Activated naive CD8-positive, alpha-beta T cell (primary cell): Measurements from ENCODE around the gene SYS1.

Source experiments
- H3K27ac Mint-ChIP-seq: one replicate; pipeline ENCODE4 v1.8.0; 2021; ENCODE audit warnings: mixed read lengths
- H3K27me3 Mint-ChIP-seq: one replicate; pipeline ENCODE4 v1.8.0; 2021; ENCODE audit warnings: mixed read lengths
- H3K36me3 Mint-ChIP-seq: one replicate; pipeline ENCODE4 v1.8.0; 2021; ENCODE audit warnings: mixed read lengths
- H3K4me1 Mint-ChIP-seq: one replicate; pipeline ENCODE4 v1.8.0; 2021; ENCODE audit warnings: low read depth, mixed read lengths
- H3K4me3 Mint-ChIP-seq: one replicate; pipeline ENCODE4 v1.8.0; 2021; ENCODE audit warnings: mild to moderate bottlenecking, mixed read lengths
- H3K9me3 Mint-ChIP-seq: one replicate; pipeline ENCODE4 v1.8.0; 2021; ENCODE audit warnings: low read depth, mixed read lengths

The SYS1 gene

GRCh38 chr20:45406260-45407066, 43.5 kb downstream of the SYS1 start:
- Mint-ChIP-seq H3K9me3 (peaks cover 5% of the 10 kb centered on the region), H3K4me1 (peaks cover 26% of the 10 kb centered on the region), H3K27me3 (no peaks in the 10 kb centered on the region), H3K27ac (no peak overlapping the region), H3K4me3 (peak overlapping the region; percentile 80), H3K36me3 (peaks cover 7% of the 10 kb centered on the region)

GRCh38 chr20:45407067-45407745, 44.2 kb downstream of the SYS1 start:
- H3K27me3 Mint-ChIP-seq = no peaks in the 10 kb centered on the region
- H3K9me3 Mint-ChIP-seq = no peaks in the 10 kb centered on the region
- H3K4me1 Mint-ChIP-seq = peaks cover 26% of the 10 kb centered on the region
- peaks cover 4% of the 10 kb centered on the region for H3K36me3 Mint-ChIP-seq
- H3K27ac Mint-ChIP-seq = peak overlapping the region; percentile 22
- H3K4me3 Mint-ChIP-seq = peak overlapping the region; percentile 80

DNA sequence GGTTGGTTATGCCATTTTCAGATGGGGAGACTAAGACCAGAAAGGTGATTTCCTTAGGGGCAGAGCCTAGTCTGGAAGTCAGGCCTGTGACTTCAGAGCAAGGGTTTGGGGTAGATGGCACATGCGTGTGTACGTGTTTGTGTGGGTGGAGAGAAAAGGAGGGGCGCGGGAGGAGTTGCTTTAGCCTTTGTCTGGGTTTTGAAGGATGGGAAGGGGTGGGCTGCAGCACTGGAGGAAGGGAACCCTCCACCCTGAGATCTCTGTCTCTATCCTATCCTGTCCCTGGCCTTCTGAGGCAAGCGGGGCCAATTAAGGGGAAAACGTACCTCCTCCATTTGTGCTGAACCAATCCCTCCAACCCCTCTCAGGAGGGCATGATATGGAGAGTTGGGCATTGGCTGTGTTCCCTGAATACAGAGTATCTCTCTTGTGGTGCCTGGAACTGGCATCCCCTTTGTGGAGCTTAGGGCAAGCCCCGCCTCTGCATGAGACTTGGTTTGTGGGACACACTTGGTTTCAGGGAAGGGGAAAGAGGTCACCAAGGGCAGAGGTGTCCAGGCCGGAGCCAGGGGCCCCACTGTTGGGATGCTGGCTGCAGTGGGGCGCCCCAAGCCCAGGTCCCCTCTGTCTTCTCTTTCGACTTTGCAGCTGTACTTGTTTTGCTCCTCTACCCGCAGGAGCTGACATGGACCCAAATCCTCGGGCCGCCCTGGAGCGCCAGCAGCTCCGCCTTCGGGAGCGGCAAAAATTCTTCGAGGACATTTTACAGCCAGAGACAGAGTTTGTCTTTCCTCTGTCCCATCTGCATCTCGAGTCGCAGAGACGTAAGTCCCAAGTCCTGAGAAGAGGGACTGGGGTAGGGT, 45.1 kb downstream of the SYS1 start, which contains the start of gene DBNDD2:
TSS of gene DBNDD2 (plus strand) at position 507 of the 863 bp plus-strand sequence. CDS start at position 686, 179 bp downstream.
- Mint-ChIP-seq H3K4me1 (peaks cover 26% of the 10 kb centered on the region), H3K9me3 (no peaks in the 10 kb centered on the region), H3K27me3 (no peaks in the 10 kb centered on the region), H3K4me3 (peak within 1 kb of the TSS; percentile 80), H3K36me3 (peaks cover 4% of the 10 kb centered on the region), H3K27ac (peak within 1 kb of the TSS; percentile 31)

DNA sequence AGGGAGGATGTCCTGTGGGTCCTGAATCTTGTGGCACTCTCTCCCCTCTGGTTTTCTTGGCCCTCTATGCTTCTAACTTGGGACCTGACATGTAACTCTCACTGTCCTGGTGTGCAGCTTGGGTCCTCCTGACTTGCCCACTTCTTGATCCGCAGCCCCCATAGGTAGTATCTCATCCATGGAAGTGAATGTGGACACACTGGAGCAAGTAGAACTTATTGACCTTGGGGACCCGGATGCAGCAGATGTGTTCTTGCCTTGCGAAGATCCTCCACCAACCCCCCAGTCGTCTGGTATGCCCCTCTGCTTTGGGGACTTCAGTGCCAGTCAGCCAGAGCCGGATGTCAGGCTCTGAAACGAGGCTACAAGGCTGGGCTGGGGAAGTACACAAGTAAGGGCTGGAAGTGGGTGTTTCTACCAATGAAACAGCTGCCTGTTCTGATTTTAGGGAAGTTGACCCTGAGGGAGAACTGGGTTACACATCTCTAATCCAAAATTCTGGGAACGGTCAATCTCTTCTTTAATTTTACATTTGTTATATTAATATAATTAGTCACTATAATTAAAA, 45.8 kb downstream of the SYS1 start:
- Mint-ChIP-seq H3K36me3 (peaks cover 4% of the 10 kb centered on the region), H3K27me3 (no peaks in the 10 kb centered on the region), H3K4me3 (no peak overlapping the region), H3K9me3 (no peaks in the 10 kb centered on the region), H3K4me1 (peaks cover 28% of the 10 kb centered on the region), H3K27ac (no peak overlapping the region)

- Mint-ChIP-seq H3K27ac (no peak overlapping the region), H3K4me1 (peaks cover 32% of the 10 kb centered on the region)
These were observed 46.7 kb downstream of the SYS1 start for GRCh38 chr20:45409521-45410272.

DNA sequence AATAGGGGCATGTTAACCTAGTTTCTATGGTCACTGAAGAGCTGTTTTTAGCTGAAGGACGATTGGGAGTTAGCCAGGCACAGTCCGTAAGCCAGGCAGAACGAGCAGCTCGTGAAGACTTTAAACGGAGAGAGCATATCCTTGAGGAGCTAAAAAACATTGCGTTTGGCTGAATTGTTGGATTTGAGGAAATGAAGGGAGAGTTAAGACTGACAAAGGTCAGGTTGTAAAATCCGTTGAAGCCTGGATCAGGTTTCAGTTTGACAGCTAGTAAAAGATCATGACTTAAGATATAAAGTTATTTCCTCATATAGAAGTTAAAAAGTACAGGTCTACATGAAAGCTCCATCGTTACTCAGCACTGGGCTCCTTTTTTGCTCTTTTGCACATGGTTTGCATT, 47.9 kb downstream of the SYS1 start:
- Mint-ChIP-seq H3K9me3 (no peaks in the 10 kb centered on the region), H3K27ac (no peak overlapping the region), H3K36me3 (peaks cover 4% of the 10 kb centered on the region), H3K4me3 (no peak overlapping the region), H3K27me3 (no peaks in the 10 kb centered on the region), H3K4me1 (peaks cover 38% of the 10 kb centered on the region)

More at GRCh38 chr20:45409521-45410272, 46.7 kb downstream of the SYS1 start:
- Mint-ChIP-seq H3K36me3 (peaks cover 4% of the 10 kb centered on the region), H3K9me3 (no peaks in the 10 kb centered on the region), H3K4me3 (no peak overlapping the region), H3K27me3 (no peaks in the 10 kb centered on the region)

DNA sequence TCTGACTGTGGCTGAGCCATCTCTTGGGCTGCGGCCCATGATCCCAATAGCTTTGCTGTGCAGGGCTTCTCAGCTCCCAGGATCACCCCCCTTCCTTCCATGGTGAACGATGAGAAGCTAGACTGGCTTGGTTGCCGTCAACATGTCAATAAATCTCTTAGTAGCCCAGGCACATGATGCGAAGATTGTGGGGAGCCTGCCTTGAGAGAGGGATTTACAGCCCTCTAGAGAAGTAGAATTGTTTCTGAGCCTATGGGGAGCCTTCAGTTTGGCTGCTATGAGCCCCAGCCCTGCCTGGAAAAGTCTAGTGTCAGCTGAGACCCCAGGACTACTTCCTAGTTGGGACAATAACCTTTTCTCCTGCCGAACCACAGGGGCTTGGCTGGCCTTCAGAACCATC, 49.7 kb downstream of the SYS1 start:
- H3K27me3 Mint-ChIP-seq = no peaks in the 10 kb centered on the region
- peaks cover 4% of the 10 kb centered on the region for H3K36me3 Mint-ChIP-seq

DNA sequence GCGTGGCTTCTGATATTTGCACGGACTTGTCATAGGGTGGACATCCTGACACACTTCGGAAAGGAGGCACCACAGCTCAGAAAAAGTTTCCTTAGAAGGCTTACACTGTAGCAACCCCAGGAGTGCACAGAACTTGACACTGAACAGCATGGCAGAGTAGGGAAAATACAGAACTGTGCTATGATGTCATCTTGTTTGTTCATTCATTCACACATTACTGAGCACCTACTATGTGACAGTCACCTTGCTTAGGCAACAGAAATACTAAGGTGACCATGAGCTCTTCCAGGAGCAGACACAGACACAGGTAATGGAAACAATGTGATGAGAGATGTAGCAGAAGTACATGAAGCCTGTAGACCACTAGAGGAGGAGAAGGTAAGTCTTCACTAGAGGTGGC, 50.5 kb downstream of the SYS1 start:
- Mint-ChIP-seq H3K36me3 (peaks cover 4% of the 10 kb centered on the region), H3K27me3 (no peaks in the 10 kb centered on the region), H3K27ac (no peak overlapping the region), H3K4me3 (no peak overlapping the region), H3K4me1 (peaks cover 42% of the 10 kb centered on the region), H3K9me3 (no peaks in the 10 kb centered on the region)

More for the DNA sequence above, 49.7 kb downstream of the SYS1 start:
- Mint-ChIP-seq H3K9me3 (no peaks in the 10 kb centered on the region), H3K4me1 (peaks cover 40% of the 10 kb centered on the region), H3K27ac (no peak overlapping the region), H3K4me3 (no peak overlapping the region)

GRCh38 chr20:45415822-45416637, 53.1 kb downstream of the SYS1 start, which contains the start of gene PIGT:
TSS of gene PIGT (plus strand) at chr20:45416141. CDS start at chr20:45416157, 16 bp downstream.
- peaks cover 9% of the 10 kb centered on the region for H3K36me3 Mint-ChIP-seq
- peak within 1 kb of the TSS; percentile 95 for H3K27ac Mint-ChIP-seq
- H3K27me3 Mint-ChIP-seq = no peaks in the 10 kb centered on the region
- peaks cover 48% of the 10 kb centered on the region for H3K4me1 Mint-ChIP-seq
- peak within 1 kb of the TSS; percentile 95 for H3K4me3 Mint-ChIP-seq
- no peaks in the 10 kb centered on the region for H3K9me3 Mint-ChIP-seq

DNA sequence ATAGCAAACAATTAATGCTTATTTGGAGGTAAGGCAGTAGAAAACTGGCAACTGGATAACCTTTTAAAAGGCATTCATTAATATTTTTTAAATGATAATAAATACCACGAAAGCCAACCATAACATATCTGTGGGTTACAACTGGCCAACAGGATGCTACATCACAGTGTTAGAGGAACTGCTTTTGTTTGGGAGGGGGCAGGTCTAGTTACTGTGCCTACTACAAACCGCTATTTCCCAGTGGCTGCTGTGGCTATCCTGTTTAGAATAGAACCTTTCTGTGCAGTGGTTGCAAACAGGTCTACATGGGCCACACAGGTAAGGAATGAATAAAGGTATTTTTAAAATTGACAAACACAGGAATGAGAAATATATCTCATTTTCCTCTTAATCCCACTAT, 54.0 kb downstream of the SYS1 start:
- Mint-ChIP-seq H3K4me1 (peaks cover 48% of the 10 kb centered on the region), H3K27me3 (no peaks in the 10 kb centered on the region), H3K4me3 (peak overlapping the region; percentile 95), H3K36me3 (peaks cover 5% of the 10 kb centered on the region), H3K9me3 (no peaks in the 10 kb centered on the region), H3K27ac (peak overlapping the region; percentile 95)
